ENCODE data around the gene AGAP1. TPM values are rescaled to one million over a fixed set of nuclear protein-coding genes. Genes with fewer than 3 reads are reported as not detected.

AGAP1 gene
- total and polyA plus RNA-seq, 7 donors: 4.2 to 21.6 (median 16.6) TPM

DNA sequence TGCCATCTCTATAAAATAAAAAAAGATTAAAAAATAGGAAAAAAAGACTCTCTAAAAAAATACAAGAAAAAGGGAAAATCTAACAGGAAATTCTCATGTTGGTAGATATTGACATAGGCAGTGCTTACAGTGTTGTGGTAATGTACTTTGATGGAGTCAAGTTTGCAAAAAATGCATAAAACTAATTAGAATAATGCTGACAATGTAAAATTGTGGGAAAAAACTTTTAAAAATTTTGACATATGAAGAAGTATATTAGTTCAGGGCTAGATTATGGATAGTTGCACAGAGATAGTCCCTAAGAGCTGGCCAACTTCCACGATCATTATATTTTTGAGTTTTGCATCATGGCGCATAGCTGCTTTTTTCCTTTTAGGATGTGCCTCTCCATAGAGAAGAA is 601.7 kb downstream of the AGAP1 start:
- TF ChIP-seq, protein P1, sequence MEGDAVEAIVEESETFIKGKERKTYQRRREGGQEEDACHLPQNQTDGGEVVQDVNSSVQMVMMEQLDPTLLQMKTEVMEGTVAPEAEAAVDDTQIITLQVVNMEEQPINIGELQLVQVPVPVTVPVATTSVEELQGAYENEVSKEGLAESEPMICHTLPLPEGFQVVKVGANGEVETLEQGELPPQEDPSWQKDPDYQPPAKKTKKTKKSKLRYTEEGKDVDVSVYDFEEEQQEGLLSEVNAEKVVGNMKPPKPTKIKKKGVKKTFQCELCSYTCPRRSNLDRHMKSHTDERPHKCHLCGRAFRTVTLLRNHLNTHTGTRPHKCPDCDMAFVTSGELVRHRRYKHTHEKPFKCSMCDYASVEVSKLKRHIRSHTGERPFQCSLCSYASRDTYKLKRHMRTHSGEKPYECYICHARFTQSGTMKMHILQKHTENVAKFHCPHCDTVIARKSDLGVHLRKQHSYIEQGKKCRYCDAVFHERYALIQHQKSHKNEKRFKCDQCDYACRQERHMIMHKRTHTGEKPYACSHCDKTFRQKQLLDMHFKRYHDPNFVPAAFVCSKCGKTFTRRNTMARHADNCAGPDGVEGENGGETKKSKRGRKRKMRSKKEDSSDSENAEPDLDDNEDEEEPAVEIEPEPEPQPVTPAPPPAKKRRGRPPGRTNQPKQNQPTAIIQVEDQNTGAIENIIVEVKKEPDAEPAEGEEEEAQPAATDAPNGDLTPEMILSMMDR (IDR thresholded peaks at IDR 0.05): no peak
- WGBS, 3 donors: 95 to 100% (median 98%) methylated on average over 2 of the region's 2 CpGs
- ATAC-seq (no peak), DNase-seq (no peak)
- no peaks in the 10 kb centered on the region for H3K9me3 ChIP-seq
- no peaks in the 10 kb centered on the region for H3K27me3 ChIP-seq (ENCODE audit: insufficient read depth in 3 of 3, low read length in 2 of 3)
- H3K4me1 ChIP-seq: no peaks in the 10 kb centered on the region
- H3K36me3 ChIP-seq (ENCODE audit: insufficient read depth in 1 of 2, low read depth in 1 of 2): no peaks in the 10 kb centered on the region
- intact Hi-C loops (cut with DNase I): no loop called here
- H3K27ac ChIP-seq: no peak overlapping the region
- no peak overlapping the region for H3K4me3 ChIP-seq

DNA sequence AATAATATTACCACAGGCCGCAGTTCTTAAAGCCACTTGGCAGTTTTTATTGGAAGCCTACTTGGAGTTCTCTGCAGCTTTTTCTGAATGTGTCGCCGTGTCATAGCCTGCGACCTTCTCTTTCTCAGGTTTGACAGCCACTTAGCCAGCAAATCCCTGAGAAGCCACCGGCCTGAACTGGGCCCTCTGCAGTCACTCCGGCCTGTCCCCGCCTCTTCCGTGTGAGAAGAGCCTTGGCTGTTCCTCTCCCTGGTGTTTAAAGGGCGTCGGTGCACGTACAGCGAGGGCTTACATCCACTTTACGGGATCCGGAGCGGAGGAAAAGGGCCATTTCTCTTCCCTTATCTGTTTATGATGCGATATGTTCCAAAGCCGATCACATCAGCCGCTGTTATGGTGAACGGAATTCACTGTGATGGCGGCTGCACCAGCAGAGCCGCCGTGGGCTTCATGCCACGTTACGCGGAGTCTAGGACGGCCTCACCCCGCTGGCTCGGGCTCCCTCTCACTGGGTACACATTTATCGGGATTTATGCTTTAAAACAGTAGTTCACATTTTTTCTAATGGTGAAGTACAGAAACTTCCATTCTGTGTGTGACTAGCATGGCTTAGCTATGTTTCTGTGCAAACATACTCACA is 607.6 kb downstream of the AGAP1 start:
- intact Hi-C loops (cut with DNase I): no loop called here
- TF ChIP-seq, protein P1 (IDR thresholded peaks at IDR 0.05): no peak

GRCh38 chr2:236102971-236103370 is 609.1 kb downstream of the AGAP1 start:
- Histone ChIP-seq H3K4me1 (no peaks in the 10 kb centered on the region), H3K27ac (no peak overlapping the region), H3K9me3 (no peaks in the 10 kb centered on the region), H3K36me3 (ENCODE audit: insufficient read depth in 1 of 2, low read depth in 1 of 2) (no peaks in the 10 kb centered on the region), H3K4me3 (no peak overlapping the region), H3K27me3 (ENCODE audit: insufficient read depth in 3 of 3, low read length in 2 of 3) (no peaks in the 10 kb centered on the region)
- intact Hi-C loops (cut with DNase I): no loop called here
- TF ChIP-seq, protein P1 (IDR thresholded peaks at IDR 0.05): no peak
- ATAC-seq (no peak), DNase-seq (no peak)
- WGBS, 3 donors: 91 to 97% (median 94%) methylated on average over 10 of the region's 10 CpGs

More for the DNA sequence above, 607.6 kb downstream of the AGAP1 start:
- no peak for ATAC-seq
- H3K27me3 ChIP-seq (ENCODE audit: insufficient read depth in 3 of 3, low read length in 2 of 3): no peaks in the 10 kb centered on the region
- no peaks in the 10 kb centered on the region for H3K36me3 ChIP-seq (ENCODE audit: insufficient read depth in 1 of 2, low read depth in 1 of 2)
- no peak for DNase-seq
- H3K27ac ChIP-seq: no peak overlapping the region
- no peaks in the 10 kb centered on the region for H3K4me1 ChIP-seq
- 92 to 94% (median 94%) methylated on average over 29 of the region's 29 CpGs for WGBS, 3 donors
- H3K4me3 ChIP-seq: no peak overlapping the region
- no peaks in the 10 kb centered on the region for H3K9me3 ChIP-seq

GRCh38 chr2:236103981-236104380 is 610.1 kb downstream of the AGAP1 start:
- H3K27me3 ChIP-seq (ENCODE audit: insufficient read depth in 3 of 3, low read length in 2 of 3): no peaks in the 10 kb centered on the region
- H3K4me3 ChIP-seq: no peak overlapping the region
- no peak overlapping the region for H3K27ac ChIP-seq
- intact Hi-C loops (cut with DNase I): no loop called here
- H3K36me3 ChIP-seq (ENCODE audit: insufficient read depth in 1 of 2, low read depth in 1 of 2): no peaks in the 10 kb centered on the region
- no peaks in the 10 kb centered on the region for H3K4me1 ChIP-seq
- ATAC-seq: no peak
- no peak for DNase-seq
- 89 to 91% (median 91%) methylated on average over 9 of the region's 9 CpGs for WGBS, 3 donors
- TF ChIP-seq, protein P1 (IDR thresholded peaks at IDR 0.05): no peak
- no peaks in the 10 kb centered on the region for H3K9me3 ChIP-seq
